Astrocyte of the hippocampus (primary cell): Measurements from ENCODE around the gene LRRTM3.

Experiments used
- DNase-seq: peaks from one replicate; pipeline ENCODE4 v3.0.0; 2011; ENCODE audit warnings: low read depth, low spot score

Gene LRRTM3

DNA sequence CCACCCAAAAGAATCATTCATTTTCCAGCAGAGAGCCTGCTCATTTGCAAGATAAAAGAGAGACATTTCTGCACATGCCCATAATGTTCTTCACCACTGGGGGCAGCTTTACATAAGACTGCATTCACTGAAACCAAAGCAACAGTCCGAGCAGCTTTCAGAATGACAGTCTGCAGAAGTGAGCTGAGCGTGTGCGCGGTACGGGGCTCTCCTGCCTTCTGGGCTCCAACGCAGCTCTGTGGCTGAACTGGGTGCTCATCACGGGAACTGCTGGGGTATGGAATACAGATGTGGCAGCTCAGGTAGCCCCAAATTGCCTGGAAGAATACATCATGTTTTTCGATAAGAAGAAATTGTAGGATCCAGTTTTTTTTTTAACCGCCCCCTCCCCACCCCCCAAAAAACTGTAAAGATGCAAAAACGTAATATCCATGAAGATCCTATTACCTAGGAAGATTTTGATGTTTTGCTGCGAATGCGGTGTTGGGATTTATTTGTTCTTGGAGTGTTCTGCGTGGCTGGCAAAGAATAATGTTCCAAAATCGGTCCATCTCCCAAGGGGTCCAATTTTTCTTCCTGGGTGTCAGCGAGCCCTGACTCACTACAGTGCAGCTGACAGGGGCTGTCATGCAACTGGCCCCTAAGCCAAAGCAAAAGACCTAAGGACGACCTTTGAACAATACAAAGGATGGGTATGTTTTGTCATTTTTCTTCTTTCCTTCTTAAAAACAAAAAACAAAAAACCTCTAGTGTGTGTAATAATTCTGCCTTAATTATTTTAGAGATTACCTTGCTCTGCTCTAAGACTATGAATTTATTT is at the start of gene LRRTM3:
LRRTM3 (plus strand) TSS at position 141 of the 820 bp plus-strand sequence.
- peak; percentile 81 for DNase-seq

DNA sequence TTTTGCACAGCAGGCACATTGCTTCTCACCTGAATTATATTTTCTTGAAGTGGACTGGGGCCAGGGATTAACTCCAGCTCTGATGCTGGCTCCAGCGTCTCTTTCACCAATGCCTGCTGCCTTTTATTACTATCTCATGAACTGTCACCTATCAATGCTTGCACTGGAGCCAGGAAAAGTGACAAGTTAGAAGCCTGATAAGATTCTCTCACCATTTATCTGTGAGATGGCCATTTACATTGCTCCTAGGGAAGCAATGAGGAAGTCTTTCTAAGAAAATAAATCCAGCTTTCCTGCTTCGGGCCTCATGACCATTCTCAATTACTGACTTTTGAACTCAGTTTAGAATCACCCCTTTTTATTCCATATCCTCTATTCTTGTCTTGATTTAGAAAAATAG is 48.5 kb upstream of the LRRTM3 start:
- DNase-seq = no peak

DNA sequence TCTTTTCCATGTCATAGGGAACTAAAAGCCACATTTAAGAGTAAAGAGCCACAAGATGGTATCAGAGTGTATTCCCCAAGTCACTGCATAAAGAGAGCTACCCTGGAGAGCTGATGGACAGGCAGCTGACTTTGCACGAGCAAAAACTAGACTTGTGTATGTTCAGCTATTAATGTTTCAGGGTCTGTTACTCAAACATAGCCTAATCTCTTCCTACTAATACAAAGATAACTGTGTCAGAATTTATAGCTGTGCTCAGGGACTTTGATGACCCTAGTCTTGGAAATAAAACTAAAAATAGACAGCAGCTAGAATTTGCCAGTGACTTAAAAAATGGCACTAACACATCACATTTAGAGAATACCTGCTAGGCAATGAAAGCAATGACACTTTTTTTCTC is 45.5 kb upstream of the LRRTM3 start:
- DNase-seq = no peak

DNA sequence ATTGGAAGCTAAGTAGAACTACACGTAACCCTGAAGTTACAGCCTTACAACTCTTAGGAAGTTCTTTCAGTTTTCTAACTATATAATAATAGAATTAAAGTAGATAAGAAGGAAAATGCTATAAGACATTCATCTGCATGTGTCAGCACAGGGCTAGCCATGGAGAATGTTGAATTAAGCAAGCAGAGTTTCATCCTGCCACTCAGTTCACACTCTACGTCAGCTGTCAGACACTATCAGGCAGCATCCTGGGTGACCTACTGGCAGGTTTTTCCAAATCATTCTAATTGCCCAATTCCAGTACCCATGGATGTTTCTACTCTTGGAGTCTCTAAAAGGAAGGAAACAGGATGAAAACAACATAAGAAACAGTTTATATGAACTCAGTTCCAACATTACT is 45.0 kb upstream of the LRRTM3 start:
- no peak for DNase-seq

DNA sequence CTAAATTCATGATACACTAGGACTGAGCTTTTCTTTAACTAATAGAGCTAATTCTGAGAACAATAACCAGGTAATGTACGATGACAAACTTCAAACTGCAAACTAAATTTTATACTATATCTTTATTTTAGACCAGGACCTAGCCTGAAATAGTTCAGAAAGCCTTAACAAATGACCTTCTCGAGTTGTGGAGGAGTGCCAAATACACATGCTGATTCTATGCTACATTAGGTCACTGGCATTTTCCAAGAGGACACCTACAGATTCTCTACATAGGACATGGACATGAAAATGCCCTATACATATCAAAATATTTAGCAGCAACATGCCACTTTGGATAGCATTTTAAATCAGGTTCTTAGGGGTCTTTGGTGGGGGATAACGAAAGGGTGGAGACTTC is 44.0 kb upstream of the LRRTM3 start:
- DNase-seq = no peak

DNA sequence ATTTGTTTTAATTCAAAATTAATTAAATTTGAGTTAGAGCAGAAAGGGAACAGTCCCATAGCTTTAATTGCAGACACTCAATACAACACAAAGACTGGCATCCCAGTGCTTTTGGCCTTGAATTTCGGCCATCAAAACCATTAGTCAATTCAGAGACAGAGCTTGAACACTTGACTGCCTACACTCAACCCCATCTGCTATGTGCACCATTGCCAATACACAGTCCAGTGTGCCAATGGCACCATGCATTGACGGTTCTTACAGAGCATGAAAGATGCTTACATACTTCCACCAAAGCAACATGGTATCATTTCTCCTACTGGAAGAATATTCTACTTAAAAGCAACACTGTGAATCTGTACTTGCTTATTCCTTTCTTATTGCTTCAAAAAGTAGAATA is 43.6 kb upstream of the LRRTM3 start:
- no peak for DNase-seq

DNA sequence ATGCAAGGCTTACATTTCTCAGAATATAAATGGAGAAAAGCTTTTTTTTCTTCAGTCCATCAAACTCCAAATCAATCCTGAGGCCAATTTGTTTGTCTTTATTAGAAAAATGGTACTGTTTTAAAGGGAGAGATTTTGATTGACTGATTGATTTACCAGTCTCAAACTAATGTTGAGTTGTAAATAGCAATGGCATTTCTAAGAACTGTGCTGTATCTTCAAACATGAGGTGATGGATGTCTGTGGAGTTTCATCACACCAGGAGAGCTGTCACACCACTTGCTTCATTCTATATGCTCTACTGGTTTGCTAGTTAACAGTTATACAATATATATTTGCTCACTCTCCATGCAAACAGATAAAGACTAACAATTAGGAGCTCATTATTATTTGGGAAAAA is 39.0 kb upstream of the LRRTM3 start:
- DNase-seq = no peak

DNA sequence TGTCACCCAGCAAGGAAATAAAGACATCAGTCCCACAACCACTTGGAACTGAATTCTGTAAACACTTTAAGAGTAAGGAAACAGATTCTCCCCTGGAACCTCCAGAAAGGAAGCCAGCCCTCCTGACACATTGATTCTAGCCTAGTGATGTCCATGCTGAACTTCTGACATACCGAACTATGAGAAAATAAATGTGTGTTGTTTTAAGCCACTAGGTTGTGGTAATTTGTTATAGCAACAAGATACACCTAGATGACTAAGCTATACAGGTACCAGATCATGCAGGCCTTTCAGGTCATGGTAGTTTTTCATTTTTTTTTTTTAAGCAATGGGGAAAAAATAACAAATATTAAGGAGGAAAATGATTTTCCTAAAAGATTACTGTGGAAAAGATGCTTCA is 37.6 kb upstream of the LRRTM3 start:
- DNase-seq = no peak

DNA sequence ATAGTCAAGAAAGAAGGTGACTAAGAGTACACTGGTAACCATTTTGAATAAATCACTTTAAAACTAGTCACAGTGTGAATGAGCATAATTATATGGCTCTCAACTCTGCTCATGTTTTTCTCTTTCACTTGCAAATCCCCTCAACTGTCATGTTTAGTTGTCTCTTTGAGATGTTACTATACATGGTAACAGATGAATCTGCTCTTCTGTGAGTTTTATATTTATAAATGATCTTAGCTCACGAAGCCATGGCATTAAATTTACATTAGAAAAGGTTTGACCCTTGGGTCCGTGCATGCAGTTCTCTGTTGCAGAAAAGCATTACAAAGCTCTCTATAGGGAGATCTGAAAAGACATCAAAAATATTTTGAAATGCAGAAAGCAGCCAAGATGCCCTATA is 33.0 kb upstream of the LRRTM3 start:
- no peak for DNase-seq

DNA sequence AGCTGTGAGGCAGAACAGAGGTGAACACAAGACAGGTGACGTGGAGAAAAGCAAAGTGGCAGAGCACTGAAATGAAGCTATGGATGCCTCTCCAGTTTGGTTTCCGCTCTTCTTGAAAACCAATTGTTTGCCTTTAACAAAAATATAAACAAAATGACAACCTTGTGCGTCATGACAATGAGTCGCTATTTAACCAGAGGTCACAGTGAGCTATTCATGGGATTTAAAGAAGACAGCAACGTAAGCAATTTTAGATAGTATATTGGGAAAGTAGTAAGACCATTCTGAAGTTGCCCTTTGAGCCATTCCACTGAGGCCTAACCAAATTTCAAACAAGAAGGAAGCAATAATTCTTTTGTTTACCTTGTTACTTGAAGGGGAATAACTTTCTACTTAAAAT is 15.2 kb upstream of the LRRTM3 start:
- no peak for DNase-seq

DNA sequence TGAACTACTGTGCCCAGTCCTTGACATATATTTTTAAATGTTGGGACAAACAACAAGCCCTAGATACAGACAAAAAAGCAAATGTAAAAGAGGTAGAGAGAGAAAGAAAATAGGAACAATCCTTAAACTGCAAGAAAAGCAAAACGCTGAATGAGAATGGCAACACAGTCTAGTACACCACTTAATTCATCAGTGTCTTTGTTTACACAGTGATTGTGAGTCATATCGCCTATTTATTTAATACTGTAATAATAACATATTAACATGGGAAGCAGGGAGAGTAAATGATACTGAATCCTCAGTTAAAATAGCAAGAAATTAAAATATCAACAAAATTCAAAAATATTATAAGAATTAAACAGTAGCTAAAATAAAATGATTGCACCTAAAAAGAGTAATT is 9.8 kb upstream of the LRRTM3 start:
- DNase-seq = no peak

DNA sequence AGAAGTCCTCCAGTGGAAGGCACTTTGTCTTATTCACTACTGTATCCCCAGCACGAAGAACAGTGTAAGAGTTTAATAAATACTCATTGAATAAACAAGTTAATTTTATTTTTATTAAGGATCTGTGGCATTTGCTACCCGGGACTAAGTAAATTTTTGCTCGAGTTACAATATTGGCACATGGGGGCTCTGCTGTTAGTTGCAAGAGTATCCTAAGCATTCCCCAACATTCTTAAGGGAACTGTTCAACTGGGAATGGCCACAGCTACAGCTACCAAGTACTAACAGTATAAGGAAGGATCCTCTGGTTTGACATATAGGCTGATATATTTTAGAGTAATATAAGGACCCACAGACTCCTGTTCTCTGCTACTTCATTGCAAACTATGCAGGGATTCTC is 8.7 kb upstream of the LRRTM3 start:
- DNase-seq = no peak

DNA sequence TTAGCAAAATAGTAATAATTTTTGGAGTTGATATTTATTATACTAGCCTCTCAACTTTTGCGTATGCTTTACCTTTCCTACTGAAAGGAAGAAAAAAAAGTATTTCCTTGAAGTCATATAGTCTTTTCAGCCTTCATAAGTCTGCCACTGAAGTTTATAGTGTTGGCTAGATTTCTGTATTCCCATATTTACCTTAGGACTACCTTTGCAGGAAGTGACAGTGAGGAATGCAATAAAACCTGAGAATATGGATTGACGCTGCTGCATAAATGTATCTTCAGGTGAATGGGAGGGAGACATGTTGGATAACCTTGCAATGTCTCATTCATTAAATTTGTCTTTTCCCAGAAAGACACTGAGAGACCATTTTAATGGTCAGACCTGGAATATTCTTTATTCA is 6.6 kb upstream of the LRRTM3 start:
- no peak for DNase-seq

DNA sequence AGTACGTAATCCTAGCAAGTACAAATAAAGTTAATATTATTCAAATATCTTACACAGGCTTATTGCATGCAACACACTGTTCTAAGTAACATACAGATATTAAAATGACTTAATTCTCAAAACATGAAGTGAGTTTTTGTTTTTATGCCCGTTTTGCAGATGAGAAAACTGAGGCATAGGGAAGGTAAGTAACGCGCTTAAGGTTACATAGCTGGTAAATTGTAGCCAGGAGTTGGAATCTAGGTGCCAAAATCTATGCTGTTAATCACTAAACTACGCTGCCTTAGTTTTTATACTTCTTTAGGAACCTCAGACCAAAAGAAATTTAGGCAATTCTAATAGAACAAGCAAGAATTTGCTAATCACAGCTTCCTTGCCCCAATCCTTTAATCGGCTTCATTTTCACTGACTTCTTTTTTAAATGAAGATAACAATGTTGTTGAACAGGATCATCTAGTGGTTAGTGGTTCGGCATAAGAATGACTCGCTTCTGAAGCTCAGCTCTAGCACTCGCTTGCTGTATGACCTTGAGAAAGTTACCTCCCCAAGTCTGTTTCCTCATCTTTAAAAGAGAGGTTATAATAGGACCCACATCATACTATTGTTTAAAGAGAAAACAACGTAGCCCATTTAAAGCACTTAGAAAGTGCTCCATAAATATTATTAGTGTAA is 1.0 kb upstream of the LRRTM3 start:
- DNase-seq = no peak

DNA sequence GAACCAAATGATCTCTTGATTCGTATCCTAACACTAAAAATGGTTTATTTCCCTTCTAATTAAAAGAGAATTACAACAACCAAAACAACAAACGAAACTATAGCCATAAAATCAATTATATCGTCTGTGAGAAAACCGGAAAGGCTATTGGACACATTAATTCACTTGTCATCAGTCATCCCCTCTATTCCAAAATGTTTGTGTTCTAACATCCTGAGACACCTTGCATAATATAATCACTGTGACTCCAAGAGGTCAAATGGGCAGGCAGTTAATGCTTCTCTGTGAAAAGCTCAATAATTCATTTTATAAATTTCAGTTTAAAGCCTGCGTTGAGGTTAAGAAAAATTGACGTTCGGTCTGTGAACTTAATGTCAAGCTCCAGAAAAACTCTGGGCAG is 463 bp upstream of the LRRTM3 start:
- no peak for DNase-seq

DNA sequence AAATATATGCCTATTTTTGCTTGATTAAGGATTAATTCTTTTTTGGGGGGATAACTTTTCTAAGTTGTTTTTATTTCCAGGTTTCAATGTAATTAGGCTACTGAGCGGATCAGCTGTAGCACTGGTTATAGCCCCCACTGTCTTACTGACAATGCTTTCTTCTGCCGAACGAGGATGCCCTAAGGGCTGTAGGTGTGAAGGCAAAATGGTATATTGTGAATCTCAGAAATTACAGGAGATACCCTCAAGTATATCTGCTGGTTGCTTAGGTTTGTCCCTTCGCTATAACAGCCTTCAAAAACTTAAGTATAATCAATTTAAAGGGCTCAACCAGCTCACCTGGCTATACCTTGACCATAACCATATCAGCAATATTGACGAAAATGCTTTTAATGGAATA is 1.0 kb downstream of the LRRTM3 start:
- no peak for DNase-seq

DNA sequence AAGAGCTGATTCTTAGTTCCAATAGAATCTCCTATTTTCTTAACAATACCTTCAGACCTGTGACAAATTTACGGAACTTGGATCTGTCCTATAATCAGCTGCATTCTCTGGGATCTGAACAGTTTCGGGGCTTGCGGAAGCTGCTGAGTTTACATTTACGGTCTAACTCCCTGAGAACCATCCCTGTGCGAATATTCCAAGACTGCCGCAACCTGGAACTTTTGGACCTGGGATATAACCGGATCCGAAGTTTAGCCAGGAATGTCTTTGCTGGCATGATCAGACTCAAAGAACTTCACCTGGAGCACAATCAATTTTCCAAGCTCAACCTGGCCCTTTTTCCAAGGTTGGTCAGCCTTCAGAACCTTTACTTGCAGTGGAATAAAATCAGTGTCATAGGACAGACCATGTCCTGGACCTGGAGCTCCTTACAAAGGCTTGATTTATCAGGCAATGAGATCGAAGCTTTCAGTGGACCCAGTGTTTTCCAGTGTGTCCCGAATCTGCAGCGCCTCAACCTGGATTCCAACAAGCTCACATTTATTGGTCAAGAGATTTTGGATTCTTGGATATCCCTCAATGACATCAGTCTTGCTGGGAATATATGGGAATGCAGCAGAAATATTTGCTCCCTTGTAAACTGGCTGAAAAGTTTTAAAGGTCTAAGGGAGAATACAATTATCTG is 1.6 kb downstream of the LRRTM3 start:
- no peak for DNase-seq

DNA sequence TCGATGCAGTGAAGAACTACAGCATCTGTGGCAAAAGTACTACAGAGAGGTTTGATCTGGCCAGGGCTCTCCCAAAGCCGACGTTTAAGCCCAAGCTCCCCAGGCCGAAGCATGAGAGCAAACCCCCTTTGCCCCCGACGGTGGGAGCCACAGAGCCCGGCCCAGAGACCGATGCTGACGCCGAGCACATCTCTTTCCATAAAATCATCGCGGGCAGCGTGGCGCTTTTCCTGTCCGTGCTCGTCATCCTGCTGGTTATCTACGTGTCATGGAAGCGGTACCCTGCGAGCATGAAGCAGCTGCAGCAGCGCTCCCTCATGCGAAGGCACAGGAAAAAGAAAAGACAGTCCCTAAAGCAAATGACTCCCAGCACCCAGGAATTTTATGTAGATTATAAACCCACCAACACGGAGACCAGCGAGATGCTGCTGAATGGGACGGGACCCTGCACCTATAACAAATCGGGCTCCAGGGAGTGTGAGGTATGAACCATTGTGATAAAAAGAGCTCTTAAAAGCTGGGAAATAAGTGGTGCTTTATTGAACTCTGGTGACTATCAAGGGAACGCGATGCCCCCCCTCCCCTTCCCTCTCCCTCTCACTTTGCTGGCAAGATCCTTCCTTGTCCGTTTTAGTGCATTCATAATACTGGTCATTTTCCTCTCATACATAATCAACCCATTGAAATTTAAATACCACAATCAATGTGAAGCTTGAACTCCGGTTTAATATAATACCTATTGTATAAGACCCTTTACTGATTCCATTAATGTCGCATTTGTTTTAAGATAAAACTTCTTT is 2.3 kb downstream of the LRRTM3 start:
- peak; percentile 32 for DNase-seq

DNA sequence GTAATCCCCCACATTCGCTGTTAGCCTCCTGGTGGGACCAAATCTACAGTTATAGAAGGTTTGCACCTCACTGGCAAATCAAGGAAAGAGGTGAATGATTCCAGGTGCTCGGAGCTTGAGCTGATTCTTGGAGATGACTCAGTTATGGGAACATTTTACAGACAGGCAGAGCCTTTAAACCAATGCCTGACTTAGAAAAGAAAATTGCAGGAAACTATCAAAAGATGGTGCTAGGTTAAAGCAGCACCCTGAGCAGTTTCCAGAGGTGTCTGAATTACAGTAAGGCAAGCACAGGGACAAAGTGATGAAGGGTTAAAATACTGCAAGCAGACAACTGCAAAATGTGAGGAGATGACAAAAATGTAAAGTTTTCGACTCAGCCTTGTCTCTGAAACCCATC is 2.9 kb downstream of the LRRTM3 start:
- no peak for DNase-seq

DNA sequence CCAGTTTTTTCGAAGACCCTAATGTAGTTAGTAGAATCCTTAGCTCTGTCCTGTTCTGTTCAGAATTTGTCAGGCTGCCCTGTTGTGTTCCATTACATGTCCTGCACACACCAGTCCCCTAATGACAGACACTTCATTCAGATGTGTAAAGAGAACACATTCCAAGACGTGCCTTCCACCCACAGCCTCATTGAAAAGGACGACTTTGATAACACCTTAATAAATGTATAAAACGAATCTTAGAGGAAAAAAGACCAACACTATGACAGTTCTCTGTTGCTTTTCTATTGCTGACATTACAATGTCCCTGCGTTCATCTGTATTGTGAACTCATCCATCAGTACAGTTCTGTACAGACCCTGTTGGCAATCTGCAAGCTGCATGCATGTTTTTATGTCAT is 3.5 kb downstream of the LRRTM3 start:
- no peak for DNase-seq

DNA sequence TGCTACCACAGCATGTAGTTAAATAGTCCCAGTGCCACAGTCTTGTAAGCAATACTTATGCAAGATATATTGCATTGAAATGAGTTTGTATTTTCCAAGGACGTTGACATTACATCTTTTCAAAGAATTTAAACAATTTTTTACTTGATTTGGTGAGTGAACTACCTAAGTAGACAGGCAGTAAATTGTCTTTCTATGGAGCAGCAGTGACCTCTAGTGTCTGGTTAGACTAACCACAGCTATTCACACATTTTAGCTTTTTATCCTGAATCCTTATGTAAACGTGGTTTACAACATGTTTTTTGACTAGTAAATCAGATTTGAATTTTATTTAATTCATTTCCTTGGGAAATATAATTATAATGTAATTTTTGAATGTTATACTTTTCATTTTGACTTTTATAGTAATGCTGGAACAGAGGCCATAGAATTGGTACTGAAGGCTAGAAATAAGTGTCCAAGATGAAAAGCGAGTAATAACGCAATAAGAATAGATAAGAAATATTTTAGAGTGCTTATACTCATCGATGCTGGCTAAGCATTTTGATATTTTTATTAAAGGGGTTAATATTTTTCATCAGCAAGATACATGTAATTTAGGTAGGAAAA is 5.6 kb downstream of the LRRTM3 start:
- peak; percentile 76 for DNase-seq

DNA sequence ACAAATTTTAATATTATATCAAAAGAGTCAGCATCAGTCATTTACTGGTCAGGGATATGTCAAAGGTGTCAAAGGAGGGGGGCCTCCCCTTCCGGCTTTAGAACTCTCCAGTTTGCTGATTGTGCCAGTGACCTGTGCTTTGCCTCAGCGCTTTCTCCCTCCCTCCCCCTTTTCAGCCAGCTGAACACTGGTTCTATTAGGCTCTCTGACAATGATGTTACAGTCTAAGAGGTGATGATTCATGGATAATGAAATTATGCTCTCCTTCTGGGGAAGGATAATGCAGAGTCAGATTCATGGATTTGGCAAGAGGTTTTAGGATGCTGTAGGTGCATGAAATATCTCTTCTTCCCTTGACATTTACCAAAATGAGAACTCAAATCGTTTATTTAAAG is 6.1 kb downstream of the LRRTM3 start:
- no peak for DNase-seq
